Stimulated activated CD8-positive, alpha-beta memory T cell treated with anti-CD3 and anti-CD28 coated beads, Interleukin-12 subunit alpha, Interleukin-12 subunit beta, amount 100 ng/mL, for 24 hours (primary cell): Measurements from ENCODE around the gene SERPINB1.

Experiments used
- DNase-seq: peaks from one replicate; pipeline ENCODE4 v3.0.0-alpha.2; 2020; ENCODE audit errors: extremely low read depth

The SERPINB1 gene

DNA sequence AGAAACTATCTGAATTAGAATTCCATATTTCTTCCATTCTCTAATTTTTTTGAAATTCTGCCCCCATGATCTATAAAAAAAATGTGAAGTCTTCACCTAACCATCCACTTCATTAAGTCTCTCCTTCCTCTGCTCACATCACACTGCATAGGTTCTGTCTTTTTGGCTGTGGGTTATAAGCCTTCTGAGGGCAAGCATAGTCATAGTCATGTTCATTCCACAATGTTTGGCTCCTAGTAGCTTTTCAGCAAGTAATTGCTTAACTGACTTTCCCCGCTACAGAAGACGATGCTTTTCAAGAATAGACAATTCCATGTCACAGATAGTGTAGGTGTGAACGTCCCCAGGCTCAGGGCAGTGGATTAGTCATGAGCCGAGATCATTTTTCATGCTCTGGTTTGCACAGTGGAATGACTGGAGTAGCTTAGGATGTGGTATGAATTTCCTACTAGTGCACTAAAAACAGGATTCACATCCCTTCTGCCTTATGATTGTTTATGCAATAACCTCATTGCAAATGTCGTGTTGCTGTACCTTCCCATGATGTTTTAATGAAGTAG lies 47.4 kb downstream of the SERPINB1 start:
- no peak for DNase-seq

DNA sequence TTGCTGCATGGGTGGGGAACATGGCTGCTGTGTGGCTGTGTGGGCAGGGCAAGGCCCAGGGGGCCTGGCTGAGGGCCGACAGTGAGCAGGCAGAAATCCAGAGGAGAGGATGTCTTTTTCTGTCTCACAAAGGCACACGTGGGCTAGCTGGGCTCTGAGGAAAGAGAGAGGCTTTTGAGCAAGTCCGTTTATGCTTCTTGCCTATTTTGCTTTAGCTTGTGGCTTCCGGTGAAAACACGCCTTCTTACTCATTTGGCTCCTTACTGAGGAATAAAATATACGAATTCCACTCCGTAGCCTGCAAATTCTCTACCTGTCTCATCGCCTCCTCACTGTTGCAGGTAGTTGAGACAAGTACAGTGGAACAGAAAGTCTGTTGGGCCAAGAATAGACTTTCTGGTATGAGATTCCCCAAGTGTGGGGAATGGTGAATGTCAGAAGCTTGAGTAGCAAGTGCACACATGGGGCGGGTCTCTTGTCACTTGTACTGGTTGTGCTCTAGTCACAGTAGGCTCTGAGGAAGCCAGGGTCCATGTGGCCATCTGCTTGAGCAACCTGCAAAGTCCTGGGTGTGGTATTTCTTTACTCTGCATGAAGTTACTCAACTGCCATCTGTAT lies 48.0 kb downstream of the SERPINB1 start:
- no peak for DNase-seq

DNA sequence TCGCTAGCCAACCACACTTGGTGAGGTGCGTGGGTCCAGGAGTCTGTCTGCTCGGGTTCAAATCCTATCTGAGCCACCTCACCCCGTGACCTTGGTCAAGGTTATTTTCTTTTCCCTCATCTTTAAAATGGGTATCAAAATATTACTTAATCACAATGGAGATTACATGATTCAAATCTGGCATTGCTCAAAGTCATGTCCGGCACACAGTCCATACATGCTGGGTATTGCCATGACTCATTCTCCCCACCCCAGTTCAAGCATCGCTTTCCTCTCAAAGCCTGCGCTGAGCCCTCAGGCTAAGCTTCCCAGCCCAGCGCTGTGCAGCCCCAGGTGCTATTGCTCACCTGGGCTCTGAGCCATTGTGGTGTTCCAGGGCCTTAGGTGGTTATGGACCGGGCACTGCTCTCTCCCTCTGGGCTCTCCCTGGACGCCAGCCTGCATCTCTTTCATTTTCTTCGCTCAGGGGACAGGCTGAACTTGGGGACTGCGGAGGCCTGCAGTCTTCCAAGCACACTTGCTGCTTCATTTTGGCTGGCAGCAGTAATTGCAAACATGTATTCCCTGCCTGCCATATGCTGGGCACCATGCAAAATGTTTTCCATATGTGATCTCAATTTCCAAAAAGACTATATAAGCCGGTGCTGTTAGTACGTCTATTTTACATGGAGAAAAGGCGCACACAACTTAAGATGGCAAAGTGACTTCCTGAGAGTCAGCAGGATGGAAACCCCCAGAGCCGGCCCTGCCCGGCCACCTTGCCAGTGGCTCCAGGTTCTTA lies 49.1 kb downstream of the SERPINB1 start:
- DNase-seq = no peak

DNA sequence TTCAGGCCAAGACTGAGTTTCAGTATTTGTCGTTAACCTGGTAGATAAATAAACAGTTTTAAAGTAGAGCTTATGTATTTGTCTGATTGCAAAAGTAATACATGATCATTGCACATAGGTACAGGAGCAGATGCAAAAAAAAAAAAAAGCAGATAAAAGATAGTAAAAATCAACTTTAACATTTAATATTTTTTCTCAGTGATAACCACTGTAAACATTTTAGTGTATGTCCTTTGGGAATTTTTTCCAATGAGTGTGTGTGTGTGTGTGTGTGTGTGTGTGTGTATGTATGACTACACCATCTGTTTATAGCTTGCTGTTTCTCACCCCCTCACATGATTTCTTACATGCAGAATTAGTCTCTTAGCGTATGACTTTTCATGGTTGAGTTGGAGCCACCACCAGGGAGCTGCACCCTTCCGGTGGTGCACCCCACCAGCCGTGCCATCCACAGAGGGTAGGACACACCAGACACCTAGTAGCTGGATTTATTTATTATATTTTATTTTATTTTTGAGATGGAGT lies 50.2 kb downstream of the SERPINB1 start:
- no peak for DNase-seq

DNA sequence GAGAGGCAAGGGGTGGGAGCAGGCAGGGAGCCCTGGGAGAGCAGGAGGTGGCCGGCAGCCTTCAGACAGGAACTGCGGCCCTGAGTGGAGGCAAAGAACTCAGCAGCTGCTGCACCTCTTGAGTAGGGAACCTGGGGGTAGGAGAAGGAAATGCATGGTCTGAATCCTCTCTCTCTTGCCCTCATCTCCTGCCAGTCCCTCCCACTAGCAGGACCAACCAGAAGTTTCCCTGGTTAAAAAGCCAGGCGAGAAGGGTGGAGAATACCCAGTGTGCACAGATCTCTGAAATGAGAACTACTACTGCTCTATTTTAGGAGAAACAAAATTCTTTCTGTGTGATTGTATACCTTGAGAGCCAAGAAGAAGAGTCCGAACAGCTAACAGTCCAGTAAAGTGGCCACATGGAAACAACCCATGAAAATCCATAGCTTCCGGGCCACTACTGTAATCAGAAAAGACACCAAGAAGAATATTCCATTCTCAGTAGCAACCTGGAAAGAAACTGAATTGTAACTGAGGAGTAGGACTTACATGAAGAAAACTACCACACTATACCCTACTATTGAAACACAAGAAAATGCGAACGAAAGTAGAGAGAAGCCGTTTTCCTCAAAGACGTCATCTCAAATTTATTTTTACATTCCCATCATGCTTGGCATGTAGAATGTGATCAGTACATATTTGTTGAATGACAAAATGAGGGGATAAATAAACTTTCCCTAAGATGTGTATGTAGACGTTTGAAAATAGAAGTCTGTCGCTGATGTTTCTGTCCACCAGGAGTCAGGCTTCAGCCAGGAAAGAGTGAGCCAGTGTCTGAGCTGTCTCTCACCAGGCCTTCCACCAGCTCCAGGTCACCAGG lies 50.8 kb downstream of the SERPINB1 start:
- no peak for DNase-seq

DNA sequence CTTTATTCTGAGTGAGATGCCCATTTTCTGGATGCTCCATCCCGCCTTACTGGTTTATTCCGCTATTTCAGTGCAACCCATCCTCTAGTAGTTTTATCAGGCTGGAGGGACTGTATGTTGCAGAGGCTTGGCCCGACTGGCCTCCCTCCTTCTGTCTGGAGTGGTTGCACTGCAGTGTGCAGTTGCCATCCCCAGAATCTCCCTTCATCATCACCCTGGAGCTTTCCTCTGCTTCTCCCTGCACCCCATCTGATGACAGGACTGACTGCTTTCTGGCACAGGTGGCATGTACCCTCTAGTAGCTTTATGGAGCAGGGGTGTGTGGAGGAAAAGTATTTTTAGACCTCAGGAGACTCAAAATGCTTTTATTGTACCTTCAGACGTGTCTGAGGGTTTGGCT lies 55.4 kb downstream of the SERPINB1 start:
- DNase-seq = no peak

DNA sequence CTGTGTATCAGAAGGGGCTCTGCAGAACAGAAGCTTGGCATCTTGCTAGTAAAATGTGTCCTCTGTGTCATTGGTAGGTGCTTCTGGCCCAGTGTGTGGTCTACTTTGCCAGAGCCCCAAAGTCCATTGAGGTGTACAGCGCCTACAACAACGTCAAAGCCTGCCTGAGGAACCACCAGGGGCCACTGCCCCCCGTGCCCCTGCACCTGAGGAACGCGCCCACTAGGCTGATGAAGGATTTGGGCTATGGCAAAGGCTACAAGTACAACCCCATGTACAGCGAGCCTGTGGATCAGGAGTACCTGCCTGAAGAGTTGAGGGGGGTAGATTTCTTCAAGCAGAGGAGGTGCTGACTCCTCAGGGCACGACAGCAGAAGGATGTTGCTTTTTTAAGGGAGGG lies 56.7 kb downstream of the SERPINB1 start:
- no peak for DNase-seq

DNA sequence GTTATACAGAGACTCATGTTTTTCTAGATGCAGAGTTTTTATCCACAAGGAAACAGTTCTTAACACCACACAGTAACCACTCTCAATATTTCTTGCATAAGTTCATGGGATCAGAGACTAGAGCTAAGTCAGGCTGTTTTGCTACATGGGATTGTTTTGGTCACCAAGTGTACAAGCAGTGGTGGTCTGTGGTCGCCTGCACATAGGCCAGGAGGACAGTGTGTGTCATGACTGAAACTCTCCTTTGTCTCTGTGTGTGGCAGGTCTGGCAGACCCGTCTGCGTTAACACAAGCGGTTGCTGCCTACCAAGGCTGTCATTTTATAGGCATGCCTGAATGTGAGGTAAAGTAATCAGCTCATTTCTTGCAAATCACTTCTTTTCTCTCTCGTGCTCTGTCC lies 57.6 kb downstream of the SERPINB1 start:
- no peak for DNase-seq

DNA sequence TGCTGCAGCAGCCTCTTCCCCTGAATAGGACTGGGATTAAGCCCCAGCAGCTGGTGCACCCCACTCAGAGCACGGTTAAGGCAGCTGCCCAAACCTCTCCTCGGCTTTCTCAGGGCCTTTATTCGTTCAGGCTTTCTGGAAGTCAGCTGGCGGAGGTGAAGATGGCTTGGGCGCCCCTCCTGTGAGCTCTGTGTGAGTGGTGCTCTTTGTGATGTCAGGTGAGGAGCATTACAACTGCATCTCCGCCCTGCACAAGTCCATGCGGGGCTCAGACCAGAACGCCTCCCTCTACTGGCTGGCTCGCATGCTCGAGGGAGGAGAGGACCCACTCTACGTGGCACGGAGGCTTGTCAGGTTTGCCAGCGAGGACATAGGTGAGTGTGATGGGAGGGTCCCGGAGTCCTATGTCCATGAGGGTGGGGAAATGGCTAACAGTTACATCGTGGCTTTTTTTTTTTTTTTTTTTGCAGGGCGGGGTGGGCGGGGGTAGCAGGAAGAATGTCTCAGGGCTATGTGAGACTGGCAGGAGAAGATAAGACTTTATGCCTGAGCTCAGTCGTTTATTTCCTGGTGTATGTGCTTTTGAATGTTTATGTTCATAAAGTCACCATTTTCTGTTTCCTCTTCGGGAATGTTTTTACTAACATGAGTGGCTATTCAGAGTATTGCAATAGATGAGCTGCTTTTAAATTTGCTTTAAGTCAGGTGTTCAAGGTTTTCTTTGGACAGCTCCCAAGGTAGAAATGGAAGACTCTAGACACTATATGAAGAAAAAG lies 58.3 kb downstream of the SERPINB1 start:
- DNase-seq = no peak

DNA sequence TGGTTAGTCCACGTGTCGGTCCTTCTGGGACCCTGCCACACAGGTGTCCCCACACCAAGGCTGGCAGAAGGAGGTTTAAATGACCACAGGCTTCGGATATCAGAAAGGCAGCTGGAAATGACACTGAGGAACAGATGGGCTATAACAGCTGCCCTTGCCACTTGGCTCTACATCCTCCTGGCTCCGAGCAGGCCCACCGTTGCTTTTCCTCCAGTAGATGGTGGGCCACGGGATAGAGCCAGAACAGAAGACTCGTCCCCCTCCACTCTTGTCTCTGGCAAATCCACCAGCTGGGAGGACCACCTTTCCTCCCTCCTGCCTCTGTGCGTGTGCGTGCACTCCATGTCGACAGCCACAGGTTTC lies 58.9 kb downstream of the SERPINB1 start:
- no peak for DNase-seq

DNA sequence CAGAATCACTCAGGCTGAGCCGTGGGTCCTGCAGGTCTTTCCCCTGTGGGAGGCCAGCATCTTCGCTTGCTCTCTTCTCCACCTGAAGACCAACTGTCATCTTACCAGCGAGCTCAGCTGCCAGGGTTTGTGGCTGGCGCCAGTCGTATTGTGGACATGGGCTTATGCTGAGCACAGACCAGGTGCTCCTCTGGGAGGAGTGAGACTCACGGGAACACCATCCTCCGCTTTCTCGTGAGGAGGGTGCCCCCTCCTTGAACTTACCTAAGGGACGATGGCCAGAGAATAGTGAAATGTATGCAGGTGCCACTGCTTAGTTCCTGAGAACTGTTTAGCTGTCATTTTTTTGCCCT lies 59.3 kb downstream of the SERPINB1 start:
- DNase-seq = no peak
